HG03442 (cell line): ENCODE measurements around the gene GASK1A.
"Not testable (repeated sequence)": the region's sequence is repeated elsewhere in the genome, so short reads cannot be mapped to it uniquely, and the experiment has no call there.

Experiments used
- ATAC-seq: cut with Tn5 transposase; IDR thresholded peaks from one replicate; pipeline ENCODE4 v1.9.1; 2021; ENCODE audit warnings: mild to moderate bottlenecking, moderate library complexity; ENCODE audit not compliant: unreplicated experiment

GASK1A gene

GRCh38 chr3:42979044-42979972 lies at the start of gene GASK1A:
GASK1A (plus strand) TSS chr3:42979311; CDS start chr3:42979643, 332 bp downstream.
- ATAC-seq: no peak

- no peak for ATAC-seq
Observed at GRCh38 chr3:42934111-42934510, 45.0 kb upstream of the GASK1A start.

GRCh38 chr3:42934910-42935309 lies 44.2 kb upstream of the GASK1A start:
- ATAC-seq: no peak

- ATAC-seq: no peak
Observed at GRCh38 chr3:42935472-42935871, 43.6 kb upstream of the GASK1A start.

GRCh38 chr3:42936157-42936981 lies 42.7 kb upstream of the GASK1A start:
- no peak for ATAC-seq

GRCh38 chr3:42937334-42937733 lies 41.8 kb upstream of the GASK1A start:
- ATAC-seq: no peak

- no peak for ATAC-seq
Observed at GRCh38 chr3:42942693-42943092, 36.4 kb upstream of the GASK1A start.

- ATAC-seq: no peak
Observed at GRCh38 chr3:42946050-42946449, 33.1 kb upstream of the GASK1A start.

- no peak for ATAC-seq
Observed at GRCh38 chr3:42957573-42957972, 21.5 kb upstream of the GASK1A start.

- no peak for ATAC-seq
Observed at GRCh38 chr3:42960282-42960681, 18.8 kb upstream of the GASK1A start.

- no peak for ATAC-seq
Observed at GRCh38 chr3:42960786-42961185, 18.3 kb upstream of the GASK1A start.

GRCh38 chr3:42961633-42962032 lies 17.5 kb upstream of the GASK1A start:
- ATAC-seq: no peak

- ATAC-seq: no peak
Observed at GRCh38 chr3:42963269-42963668, 15.8 kb upstream of the GASK1A start.

- ATAC-seq: no peak
Observed at GRCh38 chr3:42964266-42964665, 14.8 kb upstream of the GASK1A start.

- ATAC-seq: no peak
Observed at GRCh38 chr3:42970557-42970956, 8.6 kb upstream of the GASK1A start.

- ATAC-seq: no peak
Observed at GRCh38 chr3:42970976-42971772, 7.9 kb upstream of the GASK1A start.

GRCh38 chr3:42974906-42975305 lies 4.2 kb upstream of the GASK1A start:
- not testable (repeated sequence) for ATAC-seq

- no peak for ATAC-seq
Observed at GRCh38 chr3:42975456-42975855, 3.7 kb upstream of the GASK1A start.

- ATAC-seq: no peak
Observed at GRCh38 chr3:42975955-42976354, 3.2 kb upstream of the GASK1A start.

- no peak for ATAC-seq
Observed at GRCh38 chr3:42980209-42980608, 1.1 kb downstream of the GASK1A start.

- ATAC-seq: no peak
Observed at GRCh38 chr3:42980909-42981308, 1.8 kb downstream of the GASK1A start.
